ENCODE results near the gene INO80B.

GRCh38 chr2:74495440-74495839 lies 40.6 kb downstream of the INO80B start:
- TF ChIP-seq CTCF (IDR thresholded peaks at IDR 0.05): no peak
- no peak for TF ChIP-seq POLR2A (IDR thresholded peaks at IDR 0.05)

Measured in uterus (tissue), 2 donors.